NCI-H345 treated with DMSO at 0.1 percent for 48 hours (cell line): Measurements from ENCODE around the gene SCN3B.

ENCODE experiments used
- DNase-seq: peaks from one replicate; lab custom pipeline; 2025; ENCODE audit not compliant: unreplicated experiment; lab: John Stamatoyannopoulos, UW

Gene SCN3B

DNA sequence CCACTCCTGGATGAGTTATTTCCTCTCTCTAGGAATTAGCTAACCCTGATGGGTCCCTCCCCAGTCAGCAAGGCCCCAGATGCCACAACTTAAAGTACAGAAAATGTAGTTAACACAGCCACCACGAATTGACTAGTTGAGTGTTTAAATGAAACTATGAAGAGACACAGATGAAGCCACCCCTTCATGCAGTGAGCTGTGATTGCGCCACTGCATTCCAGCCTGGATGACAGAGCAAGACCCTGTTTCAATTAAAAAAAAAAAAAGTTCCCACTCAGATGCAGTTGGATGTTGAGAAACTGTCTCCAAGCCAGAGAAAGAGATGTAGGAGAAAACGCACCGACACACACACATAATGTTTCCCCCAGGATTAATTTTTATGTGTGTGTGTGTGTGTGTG, 53.3 kb downstream of the SCN3B start:
- no peak for DNase-seq

DNA sequence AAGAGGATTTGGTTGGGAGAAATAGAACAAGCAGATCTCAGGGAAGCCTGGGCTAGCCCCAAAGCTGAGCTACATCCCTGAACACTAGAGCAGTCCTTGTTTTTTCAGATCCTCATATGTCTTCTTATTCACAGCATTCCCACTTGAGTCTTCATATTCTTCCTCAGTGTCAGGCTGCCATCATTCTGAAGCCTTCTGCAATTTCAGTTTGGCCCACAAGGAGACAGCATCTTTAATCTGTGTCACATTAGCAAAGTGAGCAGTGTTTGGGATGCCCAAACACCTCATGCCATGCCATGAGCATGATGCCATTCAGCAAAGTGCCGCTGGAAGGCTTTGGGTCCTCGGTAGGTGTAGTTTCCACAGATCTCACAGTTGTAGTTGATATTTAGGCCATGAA, 56.6 kb downstream of the SCN3B start:
- no peak for DNase-seq

DNA sequence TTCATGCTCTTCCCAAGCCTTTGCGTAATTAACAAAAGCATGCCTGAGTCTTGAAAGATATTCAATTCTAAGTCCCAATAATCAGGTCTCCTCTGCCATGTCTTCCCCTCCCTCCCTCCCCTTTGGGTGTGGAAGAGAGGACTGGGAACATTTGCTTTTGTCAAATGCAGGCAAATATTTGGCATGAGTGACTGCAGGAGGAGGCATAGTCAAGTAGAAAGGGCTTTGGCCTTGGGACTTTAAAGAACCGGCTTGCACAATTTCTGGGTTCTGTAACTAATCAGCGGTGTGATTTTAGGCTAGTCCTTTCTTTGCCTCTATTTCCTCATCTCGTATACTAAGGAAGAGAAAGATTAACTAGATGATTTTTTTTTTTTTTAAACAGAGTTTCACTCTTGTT, 59.5 kb downstream of the SCN3B start:
- DNase-seq, result no peak

DNA sequence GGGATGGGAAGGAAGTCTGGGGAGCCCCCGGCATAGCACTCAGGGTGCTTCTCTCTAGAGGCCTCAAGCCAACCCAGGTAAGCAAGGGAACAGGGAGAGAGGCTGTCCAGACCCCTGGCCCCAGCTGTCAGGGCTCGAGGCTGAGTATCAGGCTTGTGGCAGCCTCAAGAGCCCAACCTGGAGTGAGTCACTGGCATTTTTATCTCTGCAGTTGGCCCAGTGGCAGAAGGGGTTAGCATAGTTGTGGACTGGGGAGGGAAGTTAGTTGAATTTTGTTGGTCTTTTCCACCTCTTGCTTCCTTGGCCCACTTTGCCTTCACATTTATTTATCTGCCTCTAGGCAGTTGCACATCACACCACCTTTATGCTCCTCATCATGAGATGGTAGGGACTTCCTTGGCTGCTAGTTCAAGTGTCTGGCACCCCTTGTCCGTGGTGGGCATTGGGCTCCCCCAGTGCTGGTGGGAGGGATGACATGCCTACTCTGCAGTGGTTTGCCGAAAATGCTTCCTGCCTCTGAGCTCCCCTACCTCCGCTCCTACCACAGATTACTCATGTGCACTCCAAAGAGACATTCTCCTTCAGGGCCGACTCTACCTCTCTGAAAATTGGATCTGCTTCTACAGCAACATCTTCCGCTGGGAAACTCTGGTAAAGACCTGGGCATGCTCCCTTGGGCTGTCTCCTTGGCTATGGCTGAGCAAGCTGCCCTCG, 60.1 kb downstream of the SCN3B start:
- DNase-seq, result no peak

DNA sequence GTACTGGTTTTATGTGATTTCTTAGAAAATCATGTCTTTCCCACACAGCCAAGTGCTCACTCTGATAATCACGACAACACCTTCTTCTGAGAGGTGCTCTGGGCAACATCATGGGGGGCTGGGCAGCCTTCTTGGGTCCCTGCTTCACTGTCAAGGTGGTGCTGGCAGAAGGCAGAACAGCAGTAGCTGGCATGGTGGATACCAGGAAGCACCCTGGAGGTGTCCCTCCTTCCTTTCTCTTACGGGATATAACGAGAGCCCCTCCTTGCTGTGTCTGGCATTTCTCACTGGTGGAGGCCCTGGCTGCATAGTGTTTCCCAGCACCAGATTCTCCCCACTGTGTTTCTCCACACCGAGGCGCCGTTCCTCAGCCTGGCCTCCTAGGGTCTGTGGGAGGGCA, 60.9 kb downstream of the SCN3B start:
- DNase-seq, result no peak

DNA sequence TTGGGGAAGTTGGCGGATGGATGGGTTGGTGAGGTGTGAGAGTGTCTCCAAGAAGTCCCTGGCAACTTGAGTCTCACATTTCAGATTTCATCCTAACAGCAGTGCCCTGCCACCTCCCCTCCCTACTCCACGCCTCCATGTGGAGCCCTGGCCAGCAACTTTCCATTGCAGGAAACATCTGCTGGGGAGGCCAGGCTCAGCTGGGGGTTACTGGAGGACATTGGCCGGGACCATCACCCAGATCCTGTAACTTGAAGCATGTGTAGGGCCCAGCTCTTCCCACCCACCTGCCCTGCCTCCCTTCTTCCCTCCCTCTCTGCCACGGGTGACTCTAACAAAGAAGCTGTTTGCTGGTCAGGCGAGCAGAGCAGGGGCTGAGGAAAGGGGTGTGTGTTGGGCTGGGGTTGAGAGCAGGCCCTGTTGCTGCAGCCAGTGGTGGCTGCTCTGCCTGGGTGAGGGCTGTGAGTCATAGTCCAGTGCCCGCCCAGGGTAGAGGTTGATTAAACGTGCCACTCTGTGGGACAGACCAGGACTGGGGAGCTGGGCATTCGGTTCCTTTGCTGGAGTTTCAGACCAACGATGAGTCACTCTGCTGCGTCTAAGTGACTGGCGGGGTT, 64.0 kb downstream of the SCN3B start:
- no peak for DNase-seq

DNA sequence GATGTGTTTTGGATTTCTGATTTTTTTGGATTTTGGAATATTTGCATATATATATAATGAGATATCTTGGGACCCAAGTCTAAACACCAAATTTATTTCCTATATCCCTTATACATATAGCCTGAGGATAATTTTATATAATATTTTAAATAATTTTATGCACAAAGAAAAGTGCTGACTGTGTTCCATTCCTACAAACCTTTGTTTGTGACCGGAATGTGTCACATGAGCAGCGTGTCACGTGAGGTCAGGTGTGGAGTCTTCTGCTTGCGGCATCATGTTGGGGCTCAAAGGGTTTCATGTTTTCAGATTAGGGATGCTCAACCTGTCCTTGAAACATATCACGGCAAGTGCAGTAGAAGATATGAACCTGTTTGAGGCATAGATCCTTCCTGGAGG, 65.6 kb downstream of the SCN3B start:
- DNase-seq, result no peak

DNA sequence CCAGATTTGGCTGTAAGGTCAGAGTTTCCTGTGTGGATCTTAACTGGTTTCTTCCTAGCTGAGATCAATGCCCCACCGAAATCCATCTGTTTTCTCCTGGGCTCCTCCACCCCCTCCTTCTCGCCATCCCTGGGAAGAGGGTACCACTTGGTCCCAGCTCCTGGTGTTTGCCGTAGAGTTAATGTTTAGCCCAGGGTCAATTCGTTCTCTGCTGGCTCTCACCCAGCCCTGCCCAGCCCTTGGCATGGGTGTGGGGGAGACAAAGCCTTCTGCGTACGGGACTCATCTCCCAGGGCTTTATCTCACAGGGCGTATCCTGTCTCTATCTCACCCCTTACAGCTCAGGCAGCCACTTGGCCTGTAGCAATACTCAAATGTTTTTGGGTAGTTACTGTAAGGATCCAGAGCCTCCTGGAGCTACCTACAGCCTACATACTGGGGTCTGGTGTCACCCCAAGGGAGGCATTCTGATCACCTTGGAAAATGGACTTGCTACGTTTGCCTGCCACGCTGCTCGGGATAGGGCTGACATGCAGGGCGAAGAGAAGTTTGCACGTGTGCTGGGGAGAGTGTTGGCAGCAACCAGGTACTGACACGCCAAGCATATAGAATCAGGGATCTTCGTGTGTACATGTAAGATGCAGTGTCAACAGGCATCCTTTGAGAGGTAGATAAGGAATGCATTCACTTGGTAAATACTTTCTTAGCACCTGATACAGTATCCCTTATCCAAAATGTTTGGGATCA, 66.1 kb downstream of the SCN3B start:
- DNase-seq, result no peak

DNA sequence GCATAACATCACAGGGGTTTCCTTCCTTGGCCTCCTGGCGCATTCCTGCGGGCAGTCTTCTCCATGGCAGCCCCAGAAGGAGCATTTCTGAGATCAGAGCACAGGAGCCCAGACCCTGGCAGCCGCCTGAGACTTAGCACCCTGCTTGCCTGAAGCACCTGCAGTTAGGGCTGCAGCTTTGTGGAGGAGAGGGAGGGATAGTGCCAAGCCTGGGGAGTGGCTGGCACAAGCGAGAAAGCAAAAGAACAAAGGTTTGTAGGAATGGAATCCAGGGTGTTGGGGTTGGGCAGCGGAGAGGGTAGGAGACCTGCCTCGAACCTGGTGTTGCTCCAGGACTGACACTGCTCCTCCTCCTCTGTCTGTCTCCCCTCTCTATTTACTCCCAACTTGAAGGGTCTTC, 66.9 kb downstream of the SCN3B start:
- no peak for DNase-seq

DNA sequence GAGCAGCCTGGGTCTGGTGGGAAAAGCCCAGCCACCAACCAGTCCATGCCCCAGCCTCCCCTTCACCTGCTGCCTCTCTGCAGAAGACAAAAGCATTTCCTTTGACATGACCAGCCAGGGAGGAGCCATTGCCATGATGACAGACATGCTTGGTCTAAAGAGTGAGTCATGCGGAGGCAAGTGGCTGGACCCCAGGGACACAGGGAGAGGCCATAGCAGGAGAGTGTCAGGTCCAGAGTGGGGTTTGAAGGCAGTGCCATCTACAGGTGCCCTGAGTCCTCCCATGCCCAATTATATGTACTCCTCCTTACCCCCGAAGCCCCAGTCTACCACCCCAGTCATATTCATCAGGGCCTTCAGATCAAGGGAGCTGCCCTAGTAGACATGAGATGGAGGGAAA, 67.4 kb downstream of the SCN3B start:
- DNase-seq, result no peak

DNA sequence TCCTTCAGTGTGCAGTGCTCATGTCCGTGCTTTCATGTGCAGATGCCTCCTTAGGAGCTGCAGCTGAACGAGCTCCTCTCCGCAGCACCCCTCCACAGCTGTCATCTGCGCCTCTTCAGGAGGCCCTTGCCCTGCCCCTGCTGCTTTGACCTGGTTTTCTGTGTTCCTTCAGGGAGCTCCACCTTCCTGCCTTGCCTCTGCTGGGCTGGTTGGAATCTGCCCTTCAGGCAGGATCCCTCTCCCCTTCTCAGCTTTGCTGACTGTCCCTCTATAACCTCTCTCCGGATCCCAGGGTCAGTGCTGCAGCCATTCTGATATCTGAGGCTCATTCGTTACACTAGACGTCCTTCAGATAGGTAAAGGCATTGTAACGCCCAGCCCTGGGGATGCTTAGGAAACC, 67.9 kb downstream of the SCN3B start:
- DNase-seq, result no peak

DNA sequence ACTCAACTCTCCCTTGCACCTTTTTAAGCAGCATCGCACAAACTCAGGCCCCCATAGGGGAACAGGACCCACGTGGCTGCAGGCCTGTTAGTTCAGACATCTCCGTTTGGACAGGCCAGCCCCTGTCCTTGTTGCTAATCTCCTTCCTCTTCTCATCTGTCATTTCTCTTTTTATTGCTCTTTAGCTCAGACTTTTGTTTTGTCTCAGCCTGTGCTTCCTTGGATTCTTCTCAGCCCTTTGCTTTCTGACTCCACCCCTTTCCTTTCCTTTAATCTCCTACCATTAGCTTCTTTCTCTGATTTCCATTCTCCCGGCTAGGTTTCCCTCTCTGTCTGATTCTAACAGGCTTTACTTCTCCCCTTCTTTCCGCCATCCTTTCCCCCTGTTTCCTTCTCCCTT, 68.7 kb downstream of the SCN3B start:
- no peak for DNase-seq

DNA sequence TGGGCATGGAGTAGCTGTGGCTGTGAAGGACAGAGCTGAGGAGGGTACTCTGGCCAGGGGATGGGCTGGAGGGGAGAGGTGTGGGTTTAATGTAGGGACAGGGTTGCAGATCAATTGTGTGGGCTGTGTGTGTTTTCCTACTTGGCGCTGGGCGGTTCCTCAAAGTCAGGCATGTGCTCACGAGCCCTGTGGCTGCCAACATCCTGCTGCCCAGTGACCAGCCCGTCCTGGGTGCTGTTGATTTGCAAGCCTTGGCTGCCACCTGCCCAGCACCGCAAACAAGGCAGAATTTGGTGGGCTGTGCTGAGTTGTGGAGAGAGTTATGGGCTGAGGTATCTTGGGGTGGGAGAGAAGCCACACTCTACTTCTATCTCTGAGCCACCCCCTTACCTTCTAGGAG, 69.2 kb downstream of the SCN3B start:
- DNase-seq, result no peak

DNA sequence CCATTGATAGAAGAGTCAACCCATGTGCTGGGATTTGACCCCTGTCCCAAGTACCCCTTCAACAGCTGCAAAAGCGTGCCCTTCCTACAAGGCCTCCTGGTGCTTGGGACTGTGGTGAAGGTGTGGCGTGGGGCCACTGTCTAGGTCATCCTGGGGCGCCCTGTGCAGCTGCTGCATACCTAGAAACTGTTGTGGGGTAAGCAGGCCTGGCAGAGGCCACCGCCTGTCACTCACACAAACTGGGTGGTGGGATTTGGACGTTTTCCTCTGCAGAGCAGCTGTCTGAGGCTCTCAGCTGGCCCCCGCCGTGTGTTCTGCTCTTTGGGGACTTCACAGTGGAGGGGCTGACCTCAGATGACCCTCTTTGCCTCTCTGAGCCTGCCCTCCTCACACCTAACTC, 69.7 kb downstream of the SCN3B start:
- no peak for DNase-seq

DNA sequence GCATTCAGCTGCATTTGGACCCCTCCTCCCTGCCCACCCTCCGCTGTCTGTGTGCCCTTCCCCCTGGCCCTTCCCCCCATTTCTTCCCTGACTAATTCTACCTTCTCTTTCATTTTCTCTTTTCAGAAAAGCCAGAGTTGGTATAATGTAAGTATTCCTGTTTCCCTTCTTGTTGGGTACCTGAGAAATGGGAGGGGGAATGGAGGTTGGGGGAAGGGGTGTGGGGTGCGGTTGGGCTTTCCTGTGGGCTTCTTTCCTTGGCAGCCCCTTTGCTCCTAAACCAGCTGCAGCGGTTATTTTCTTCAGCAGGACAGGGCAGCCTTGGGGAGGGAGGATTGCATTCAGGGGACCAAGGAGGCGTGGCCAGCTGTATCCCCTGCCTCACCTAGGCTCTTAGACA, 70.2 kb downstream of the SCN3B start:
- DNase-seq, result no peak

DNA sequence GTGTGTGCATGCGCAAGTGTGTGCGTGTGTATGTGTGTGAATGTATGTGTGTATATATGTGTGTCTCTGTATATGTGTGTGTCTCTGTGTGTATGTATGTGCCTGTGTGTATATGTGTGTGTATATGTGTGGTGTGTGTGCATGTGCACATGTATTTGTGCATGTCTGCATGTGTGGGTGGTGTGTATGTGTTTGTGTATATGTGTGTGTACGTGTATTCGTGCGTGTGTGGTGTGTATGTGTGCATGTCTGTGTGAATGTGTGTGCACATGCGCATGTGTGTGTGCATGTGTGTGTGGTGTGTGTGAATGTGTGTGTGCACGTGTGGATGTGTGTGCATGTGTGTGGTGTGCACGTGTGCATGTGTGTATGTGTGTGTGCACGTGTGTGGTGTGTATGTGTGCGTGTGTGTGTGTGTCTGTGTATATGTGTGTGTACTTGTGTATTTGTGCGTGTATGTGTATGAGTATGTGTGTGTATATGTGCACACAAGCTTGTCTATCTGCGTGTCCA, 71.4 kb downstream of the SCN3B start:
- no peak for DNase-seq

DNA sequence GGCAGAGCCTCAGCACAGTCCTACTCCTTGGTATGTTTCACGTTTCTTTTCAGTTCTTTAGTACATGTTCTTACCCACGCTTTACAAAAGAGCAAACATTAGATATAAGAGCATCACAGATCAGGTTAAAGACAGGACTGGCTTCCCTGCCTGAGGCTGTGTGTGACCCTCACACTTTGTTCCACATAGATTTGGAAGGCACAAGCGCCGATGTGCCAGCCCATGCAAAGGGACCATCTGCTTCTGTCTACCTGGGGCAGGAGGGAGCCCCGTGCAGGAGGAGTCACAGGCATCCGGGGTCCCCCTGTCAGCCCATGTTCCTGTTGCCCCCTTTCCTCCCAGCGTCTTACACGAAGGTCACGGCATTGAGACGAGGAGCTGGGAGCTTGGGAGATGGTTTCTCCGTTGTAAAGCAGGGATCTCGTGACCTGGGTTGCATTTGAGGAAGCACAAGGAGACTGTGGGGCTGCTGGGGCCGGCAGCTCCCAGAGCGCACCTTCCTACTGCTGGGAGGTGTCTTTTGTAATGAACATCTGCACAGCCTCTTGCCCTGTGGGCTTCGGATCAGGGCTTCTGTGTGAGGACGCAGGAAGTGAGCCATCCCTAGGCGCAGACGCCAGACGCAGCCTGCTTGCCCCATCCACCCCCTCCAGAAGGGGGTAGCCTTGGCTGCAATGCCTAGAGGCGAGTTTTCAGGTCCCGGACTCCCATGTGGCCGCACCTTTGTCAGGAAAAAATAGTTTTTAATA, 72.6 kb downstream of the SCN3B start:
- DNase-seq, result no peak

DNA sequence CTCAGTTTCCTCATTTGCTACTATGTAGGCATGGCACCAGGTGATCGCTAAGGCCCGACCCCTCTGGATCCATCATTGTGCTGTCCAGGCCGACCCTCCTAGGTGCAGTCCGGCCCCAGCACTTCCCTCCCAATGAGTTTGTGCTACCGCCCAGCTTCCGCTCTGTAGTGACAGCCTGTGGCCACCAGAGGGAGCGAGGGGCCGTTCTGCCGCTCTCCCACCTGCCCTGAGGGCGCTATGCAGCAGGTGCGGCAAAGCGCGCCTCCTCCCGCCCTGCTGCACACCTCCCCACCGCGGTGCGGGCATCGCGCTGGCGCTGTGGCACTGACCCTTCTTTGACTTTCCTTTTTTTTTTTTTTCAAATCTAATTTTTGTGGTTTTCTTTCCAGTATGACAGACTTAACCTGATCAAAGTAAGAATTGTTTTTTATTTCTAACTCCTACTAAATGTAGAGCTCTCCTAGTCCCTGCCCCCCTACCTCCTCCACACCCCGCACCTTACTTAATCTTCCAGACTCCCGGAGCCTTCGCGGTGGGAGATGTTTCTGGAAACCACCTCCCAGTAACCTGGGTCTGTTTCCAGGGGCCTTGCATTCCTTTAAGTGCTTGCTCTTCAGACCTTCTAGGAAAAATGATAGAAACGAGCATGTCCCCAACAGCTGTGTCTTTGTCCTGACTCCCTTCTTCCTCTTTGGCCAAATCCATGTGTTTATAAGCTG, 73.7 kb downstream of the SCN3B start:
- peak; percentile 71 for DNase-seq

DNA sequence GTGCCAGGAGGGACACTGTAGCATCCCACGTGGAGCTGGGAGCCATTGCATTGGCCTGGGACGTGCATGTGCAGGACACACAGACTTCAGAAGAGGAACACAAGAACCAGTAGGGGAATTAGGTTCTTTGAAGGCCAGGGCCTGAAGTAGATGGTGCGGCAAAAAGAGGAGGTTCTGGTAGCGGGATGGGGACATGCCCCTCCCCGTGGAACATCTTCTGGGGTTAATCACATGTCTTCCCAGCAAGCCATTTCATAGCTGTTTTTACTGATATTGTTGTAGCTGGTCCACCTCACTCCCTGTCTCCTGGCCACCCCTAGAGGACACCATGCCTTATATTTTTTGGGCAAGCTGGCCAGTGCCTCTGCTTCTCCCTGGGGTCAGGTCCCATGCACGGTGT, 74.3 kb downstream of the SCN3B start:
- DNase-seq, result no peak

DNA sequence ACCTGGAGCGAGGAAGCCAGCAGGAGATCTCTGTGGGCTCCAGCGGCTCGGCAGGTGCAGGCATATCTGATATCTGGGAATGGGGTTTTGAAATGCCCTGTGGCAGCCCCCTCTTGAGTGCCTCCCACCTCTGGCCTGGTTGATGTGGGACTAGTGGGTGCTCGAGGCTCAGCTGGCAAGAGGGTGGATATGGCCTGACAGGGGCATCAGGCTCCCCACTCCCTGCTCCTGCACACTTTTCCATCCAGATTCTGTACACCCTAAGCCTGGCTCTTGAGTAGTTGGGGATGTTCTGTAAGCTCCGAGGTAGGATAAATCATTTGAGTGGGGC, 75.0 kb downstream of the SCN3B start:
- DNase-seq, result no peak
